ENCODE data around the gene CYYR1. TPM values are rescaled to one million over a fixed set of nuclear protein-coding genes. Genes with fewer than 3 reads are reported as not detected.

Gene CYYR1
- total RNA-seq, 2 donors from 2014 or later, result 4.3 to 5.2 TPM

DNA sequence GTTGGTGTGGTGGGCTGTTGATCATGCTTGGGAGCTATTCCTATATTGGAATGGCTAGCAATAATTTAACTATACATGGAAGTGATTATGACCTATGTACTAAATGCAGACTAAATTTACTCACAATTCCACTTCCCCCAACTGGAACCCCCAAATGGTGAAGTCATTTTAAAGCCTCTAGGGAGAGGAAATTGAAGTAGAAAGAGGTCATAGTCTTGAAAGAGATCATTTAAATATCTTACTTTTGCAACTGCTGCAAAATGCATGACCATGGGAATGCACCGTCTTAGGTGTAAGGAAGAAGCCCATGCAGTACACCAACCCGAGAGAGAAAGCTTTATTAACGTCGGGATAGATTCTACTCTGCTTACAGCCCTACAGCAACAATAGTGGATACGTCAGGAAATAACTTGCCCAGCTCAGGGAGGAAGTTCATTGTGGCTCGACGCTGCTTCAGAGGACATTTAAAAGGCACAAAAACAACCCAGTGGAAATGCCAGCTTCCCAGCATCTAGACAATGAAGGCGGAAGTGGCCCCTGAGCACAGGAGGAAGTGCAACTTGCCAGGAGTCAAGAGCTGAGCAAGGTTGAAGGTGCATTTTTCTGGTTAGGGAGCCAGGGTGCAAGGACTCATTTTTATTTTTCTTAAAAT lies 26.5 kb downstream of the CYYR1 start:
- 58 to 78% methylated on average over 8 of the region's 8 CpGs for WGBS, 2 donors
- Histone ChIP-seq H3K4me1 (no peaks in the 10 kb centered on the region), H3K4me3 (no peak overlapping the region), H3K27ac (peak overlapping the region in 2 of 4 donors; percentile 24 to 39), H3K9me3 (no peaks in the 10 kb centered on the region), H3K27me3 (no peaks in the 10 kb centered on the region), H3K36me3 (replicated peaks in 1 of 2; ENCODE audit: insufficient read depth in 1 of 2, low read depth in 2 of 2) (no peaks in the 10 kb centered on the region)
- TF ChIP-seq, protein P1, sequence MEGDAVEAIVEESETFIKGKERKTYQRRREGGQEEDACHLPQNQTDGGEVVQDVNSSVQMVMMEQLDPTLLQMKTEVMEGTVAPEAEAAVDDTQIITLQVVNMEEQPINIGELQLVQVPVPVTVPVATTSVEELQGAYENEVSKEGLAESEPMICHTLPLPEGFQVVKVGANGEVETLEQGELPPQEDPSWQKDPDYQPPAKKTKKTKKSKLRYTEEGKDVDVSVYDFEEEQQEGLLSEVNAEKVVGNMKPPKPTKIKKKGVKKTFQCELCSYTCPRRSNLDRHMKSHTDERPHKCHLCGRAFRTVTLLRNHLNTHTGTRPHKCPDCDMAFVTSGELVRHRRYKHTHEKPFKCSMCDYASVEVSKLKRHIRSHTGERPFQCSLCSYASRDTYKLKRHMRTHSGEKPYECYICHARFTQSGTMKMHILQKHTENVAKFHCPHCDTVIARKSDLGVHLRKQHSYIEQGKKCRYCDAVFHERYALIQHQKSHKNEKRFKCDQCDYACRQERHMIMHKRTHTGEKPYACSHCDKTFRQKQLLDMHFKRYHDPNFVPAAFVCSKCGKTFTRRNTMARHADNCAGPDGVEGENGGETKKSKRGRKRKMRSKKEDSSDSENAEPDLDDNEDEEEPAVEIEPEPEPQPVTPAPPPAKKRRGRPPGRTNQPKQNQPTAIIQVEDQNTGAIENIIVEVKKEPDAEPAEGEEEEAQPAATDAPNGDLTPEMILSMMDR (IDR thresholded peaks at IDR 0.05), result no peak
- TF ChIP-seq POLR2A (IDR thresholded peaks at IDR 0.05), result no peak
- DNase-seq, result peak in 2 of 4 donors; percentile 15 to 37
- ATAC-seq, result peak; percentile 33
- intact Hi-C loops (cut with DNase I), result no loop called here

DNA sequence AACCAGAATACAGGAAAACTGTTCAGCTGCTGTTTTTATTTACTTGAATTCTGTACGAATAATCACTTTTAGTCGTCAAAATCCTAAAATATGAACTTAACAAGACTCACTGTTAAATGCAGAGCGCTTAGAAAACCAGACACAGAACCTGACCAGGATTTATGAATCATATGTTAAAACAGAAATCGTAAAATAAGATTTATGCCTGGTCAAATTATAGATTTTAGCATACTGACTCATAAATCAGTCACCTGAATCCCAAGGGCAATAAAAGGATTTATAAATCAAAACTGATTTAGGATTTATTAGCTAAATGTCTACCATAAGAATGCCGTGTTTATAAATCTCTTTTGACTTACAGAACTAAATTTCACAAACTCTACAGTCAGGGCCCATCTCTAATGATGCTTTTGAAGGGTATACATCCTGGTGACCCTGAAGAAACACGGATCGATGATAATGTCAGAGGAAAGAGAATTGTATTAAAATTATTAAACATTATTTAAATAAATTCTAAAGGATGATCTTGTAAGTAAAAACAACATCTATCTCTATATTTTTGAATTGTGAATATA lies 28.8 kb downstream of the CYYR1 start:
- intact Hi-C loops (cut with DNase I), result no loop called here
- H3K4me1 ChIP-seq, result no peaks in the 10 kb centered on the region
- no peak overlapping the region for H3K4me3 ChIP-seq
- no peaks in the 10 kb centered on the region for H3K27me3 ChIP-seq
- ATAC-seq (no peak), DNase-seq (no peak)
- no peak overlapping the region for H3K27ac ChIP-seq
- 69 to 74% methylated on average over 7 of the region's 7 CpGs for WGBS, 2 donors
- no peak for TF ChIP-seq POLR2A (IDR thresholded peaks at IDR 0.05)
- no peaks in the 10 kb centered on the region for H3K9me3 ChIP-seq
- no peaks in the 10 kb centered on the region for H3K36me3 ChIP-seq (replicated peaks in 1 of 2; ENCODE audit: insufficient read depth in 1 of 2, low read depth in 2 of 2)

- TF ChIP-seq, protein P1 (IDR thresholded peaks at IDR 0.05), result no peak
- no peak for TF ChIP-seq POLR2A (IDR thresholded peaks at IDR 0.05)
- Histone ChIP-seq H3K4me3 (no peak overlapping the region), H3K36me3 (replicated peaks in 1 of 2; ENCODE audit: insufficient read depth in 1 of 2, low read depth in 2 of 2) (no peaks in the 10 kb centered on the region), H3K9me3 (no peaks in the 10 kb centered on the region), H3K27ac (no peak overlapping the region), H3K4me1 (no peaks in the 10 kb centered on the region), H3K27me3 (no peaks in the 10 kb centered on the region)
- DNase-seq, result no peak
- intact Hi-C loops (cut with DNase I), result no loop called here
- ATAC-seq, result no peak
Observed at GRCh38 chr21:26540651-26541050, 32.4 kb downstream of the CYYR1 start.

GRCh38 chr21:26539566-26539965 lies 33.5 kb downstream of the CYYR1 start:
- DNase-seq (no peak), ATAC-seq (no peak)
- Histone ChIP-seq H3K27me3 (no peaks in the 10 kb centered on the region), H3K9me3 (no peaks in the 10 kb centered on the region), H3K4me3 (no peak overlapping the region), H3K4me1 (no peaks in the 10 kb centered on the region), H3K27ac (no peak overlapping the region), H3K36me3 (replicated peaks in 1 of 2; ENCODE audit: insufficient read depth in 1 of 2, low read depth in 2 of 2) (no peaks in the 10 kb centered on the region)
- no peak for TF ChIP-seq POLR2A (IDR thresholded peaks at IDR 0.05)
- TF ChIP-seq, protein P1 (IDR thresholded peaks at IDR 0.05), result no peak
- intact Hi-C loops (cut with DNase I), result no loop called here
- 70 to 77% methylated on average over 2 of the region's 2 CpGs for WGBS, 2 donors

DNA sequence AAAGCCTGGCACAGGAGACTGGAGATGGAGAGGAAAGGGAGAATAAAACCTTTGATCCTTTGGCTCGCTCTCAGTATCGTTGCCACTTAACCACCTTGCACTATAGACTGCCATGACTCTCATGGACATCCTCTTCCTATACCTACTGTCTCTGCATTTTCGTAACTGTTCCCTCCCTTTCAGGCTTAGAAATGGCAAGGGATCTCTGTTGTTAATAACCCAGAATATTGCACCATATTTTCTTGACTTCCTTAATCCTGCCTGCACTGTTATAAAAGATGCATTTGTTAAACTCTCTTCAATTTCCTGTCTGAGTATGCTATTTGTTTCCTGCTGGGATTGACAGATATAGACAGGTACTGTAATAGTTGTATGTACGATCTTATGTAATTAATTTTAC lies 38.6 kb downstream of the CYYR1 start:
- no peaks in the 10 kb centered on the region for H3K36me3 ChIP-seq (replicated peaks in 1 of 2; ENCODE audit: insufficient read depth in 1 of 2, low read depth in 2 of 2)

More for the DNA sequence above, 38.6 kb downstream of the CYYR1 start:
- no peak for TF ChIP-seq POLR2A (IDR thresholded peaks at IDR 0.05)
- TF ChIP-seq, protein P1 (IDR thresholded peaks at IDR 0.05), result no peak
- ATAC-seq (no peak), DNase-seq (no peak)
- Histone ChIP-seq H3K4me1 (no peaks in the 10 kb centered on the region), H3K27me3 (no peaks in the 10 kb centered on the region), H3K9me3 (no peaks in the 10 kb centered on the region), H3K27ac (no peak overlapping the region), H3K4me3 (no peak overlapping the region)
- intact Hi-C loops (cut with DNase I), result no loop called here
- WGBS, 2 donors, result 56 to 57% methylated on average over 4 of the region's 4 CpGs
